GM12865 (cell line): Measurements from ENCODE around the gene MXD1.
A peak's percentile ranks its signal among the peaks of the same experiment; 100 is the strongest.
"Not testable (repeated sequence)": the region's sequence is repeated elsewhere in the genome, so short reads cannot be mapped to it uniquely, and the experiment has no call there.

Source experiments
- DNase-seq: peaks from one replicate; pipeline ENCODE4 v3.0.0; 2010; ENCODE audit warnings: low read depth
- H3K4me3 ChIP-seq: 2 replicates; pipeline ENCODE4 v1.5.1; 2011; ENCODE audit warnings: mild to moderate bottlenecking, low read depth, low read length, control low read depth
- TF ChIP-seq, protein P1 (sequence below): IDR thresholded peaks from 2 replicates; pipeline ENCODE4 v1.5.1; 2011; ENCODE audit warnings: low read length, control low read depth, low read depth, inconsistent platforms; ENCODE audit not compliant: insufficient read depth; ENCODE audit errors: missing control alignments

Gene MXD1, protein sequence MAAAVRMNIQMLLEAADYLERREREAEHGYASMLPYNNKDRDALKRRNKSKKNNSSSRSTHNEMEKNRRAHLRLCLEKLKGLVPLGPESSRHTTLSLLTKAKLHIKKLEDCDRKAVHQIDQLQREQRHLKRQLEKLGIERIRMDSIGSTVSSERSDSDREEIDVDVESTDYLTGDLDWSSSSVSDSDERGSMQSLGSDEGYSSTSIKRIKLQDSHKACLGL

DNA sequence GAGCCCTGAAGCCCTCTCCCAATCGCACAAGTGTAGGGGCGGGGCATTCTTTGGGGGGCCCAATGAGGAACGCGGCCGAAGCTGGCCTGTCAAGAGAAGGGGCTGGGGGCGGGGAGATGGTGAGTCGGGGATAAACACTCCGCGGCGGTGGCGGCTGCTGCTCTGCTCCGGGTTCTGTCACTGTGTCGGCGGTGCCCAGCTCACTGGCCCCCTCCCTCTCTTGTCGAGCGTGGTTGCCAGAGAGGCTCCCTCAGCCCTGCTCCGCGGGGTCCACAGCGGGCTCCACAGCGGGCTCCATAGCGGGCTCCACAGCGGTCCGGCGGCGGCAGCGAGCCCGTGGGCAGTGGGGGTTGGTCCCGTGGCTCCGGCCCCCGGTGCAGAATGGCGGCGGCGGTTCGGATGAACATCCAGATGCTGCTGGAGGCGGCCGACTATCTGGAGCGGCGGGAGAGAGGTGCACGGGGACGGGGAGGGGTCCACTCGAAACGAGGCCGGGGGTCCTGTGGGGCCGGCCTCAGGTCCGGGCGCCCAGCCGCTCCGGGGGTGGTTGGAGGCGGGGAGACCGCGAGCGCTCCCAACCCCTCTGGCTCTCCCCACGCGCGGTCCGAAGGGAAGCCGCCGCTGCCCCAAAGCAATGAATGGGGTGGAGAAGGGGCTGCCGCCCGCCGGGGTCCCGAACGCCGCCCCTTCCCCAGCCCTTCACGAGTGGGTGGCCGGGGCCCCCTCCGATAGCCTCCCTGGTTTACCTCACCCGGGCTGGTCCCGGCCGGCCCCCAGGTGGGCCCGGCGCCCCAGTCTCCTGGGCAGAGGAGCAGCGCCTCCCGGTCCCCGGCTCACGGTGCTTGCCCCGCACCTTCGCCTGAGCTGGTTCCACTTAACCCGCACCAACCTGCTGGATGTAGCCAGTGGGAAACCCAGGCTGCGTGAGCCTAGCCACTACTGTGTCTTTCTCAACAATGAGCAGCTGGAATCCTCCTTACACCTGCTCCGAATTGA is at the start of gene MXD1:
Gene MXD1, plus strand, starts transcription at position 160 of the 996 bp plus-strand sequence. Its CDS starts 222 bp downstream, at position 382.
- peak; percentile 19 for DNase-seq
- H3K4me3 ChIP-seq, result peak within 1 kb of the TSS; percentile 70
- TF ChIP-seq, protein P1, sequence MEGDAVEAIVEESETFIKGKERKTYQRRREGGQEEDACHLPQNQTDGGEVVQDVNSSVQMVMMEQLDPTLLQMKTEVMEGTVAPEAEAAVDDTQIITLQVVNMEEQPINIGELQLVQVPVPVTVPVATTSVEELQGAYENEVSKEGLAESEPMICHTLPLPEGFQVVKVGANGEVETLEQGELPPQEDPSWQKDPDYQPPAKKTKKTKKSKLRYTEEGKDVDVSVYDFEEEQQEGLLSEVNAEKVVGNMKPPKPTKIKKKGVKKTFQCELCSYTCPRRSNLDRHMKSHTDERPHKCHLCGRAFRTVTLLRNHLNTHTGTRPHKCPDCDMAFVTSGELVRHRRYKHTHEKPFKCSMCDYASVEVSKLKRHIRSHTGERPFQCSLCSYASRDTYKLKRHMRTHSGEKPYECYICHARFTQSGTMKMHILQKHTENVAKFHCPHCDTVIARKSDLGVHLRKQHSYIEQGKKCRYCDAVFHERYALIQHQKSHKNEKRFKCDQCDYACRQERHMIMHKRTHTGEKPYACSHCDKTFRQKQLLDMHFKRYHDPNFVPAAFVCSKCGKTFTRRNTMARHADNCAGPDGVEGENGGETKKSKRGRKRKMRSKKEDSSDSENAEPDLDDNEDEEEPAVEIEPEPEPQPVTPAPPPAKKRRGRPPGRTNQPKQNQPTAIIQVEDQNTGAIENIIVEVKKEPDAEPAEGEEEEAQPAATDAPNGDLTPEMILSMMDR, result no peak

GRCh38 chr2:69888451-69888850 is 26.5 kb upstream of the MXD1 start:
- TF ChIP-seq, protein P1, result no peak
- H3K4me3 ChIP-seq, result no peak overlapping the region
- DNase-seq, result no peak

- no peak overlapping the region for H3K4me3 ChIP-seq
- TF ChIP-seq, protein P1, result no peak
- no peak for DNase-seq
These were observed 25.6 kb upstream of the MXD1 start for GRCh38 chr2:69889302-69889701.

GRCh38 chr2:69890881-69891280 is 24.0 kb upstream of the MXD1 start:
- DNase-seq, result no peak

GRCh38 chr2:69892838-69893424 is 22.0 kb upstream of the MXD1 start:
- not testable (repeated sequence) for H3K4me3 ChIP-seq

More at GRCh38 chr2:69890881-69891280, 24.0 kb upstream of the MXD1 start:
- TF ChIP-seq, protein P1, result no peak
- H3K4me3 ChIP-seq, result no peak overlapping the region

GRCh38 chr2:69893684-69894551 is 21.0 kb upstream of the MXD1 start, which contains the start of gene SNRNP27:
Gene SNRNP27 (plus strand): TSS chr2:69893956. CDS start chr2:69893985, 29 bp downstream.
- TF ChIP-seq, protein P1, result no peak
- peak within 1 kb of the TSS; percentile 71 for H3K4me3 ChIP-seq
- peak; percentile 89 for DNase-seq

More at GRCh38 chr2:69892838-69893424, 22.0 kb upstream of the MXD1 start:
- DNase-seq, result not testable (repeated sequence)

DNA sequence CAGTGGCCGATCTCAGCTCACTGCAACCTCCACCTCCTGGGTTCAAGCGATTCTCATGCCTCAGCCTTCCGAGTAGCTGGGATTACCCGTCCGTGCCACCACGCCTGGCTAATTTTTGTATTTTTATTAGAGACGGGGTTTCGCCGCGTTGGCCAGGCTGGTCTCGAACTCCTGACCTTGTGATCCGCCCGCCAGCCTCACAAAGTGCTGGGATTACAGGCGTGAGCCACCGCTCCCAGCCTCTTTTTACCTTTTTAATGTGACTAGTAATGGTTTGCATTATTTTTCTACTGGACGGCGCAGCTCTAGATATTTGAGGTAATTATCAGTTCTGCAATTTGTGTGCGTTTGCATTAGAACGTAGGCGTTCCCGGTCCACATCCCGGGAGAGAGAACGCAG is 20.2 kb upstream of the MXD1 start:
- DNase-seq, result not testable (repeated sequence)
- H3K4me3 ChIP-seq, result peak overlapping the region; percentile 71
